GM18505 (cell line): Measurements from ENCODE around the gene BTBD6.
"Not testable (repeated sequence)": the region's sequence is repeated elsewhere in the genome, so short reads cannot be mapped to it uniquely, and the experiment has no call there.

ENCODE experiments used
- ATAC-seq: cut with Tn5 transposase; IDR thresholded peaks from one replicate; pipeline ENCODE4 v1.9.1; 2021; ENCODE audit not compliant: unreplicated experiment
- POLR2A ChIP-seq: IDR thresholded peaks from 4 replicates; pipeline ENCODE4 v1.6.1; 2011; ENCODE audit warnings: borderline replicate concordance; ENCODE audit not compliant: insufficient read depth, insufficient read length; ENCODE audit errors: extremely low read depth

The BTBD6 gene

GRCh38 chr14:105292826-105293711 lies 44.7 kb downstream of the BTBD6 start:
- no peak for TF ChIP-seq POLR2A
- ATAC-seq: no peak

GRCh38 chr14:105294142-105294597 lies 45.8 kb downstream of the BTBD6 start:
- ATAC-seq: no peak
- TF ChIP-seq POLR2A: no peak

GRCh38 chr14:105297311-105297710 lies 49.0 kb downstream of the BTBD6 start:
- not testable (repeated sequence) for ATAC-seq

- peak; percentile 11 for ATAC-seq
- no peak for TF ChIP-seq POLR2A
Observed at GRCh38 chr14:105299654-105300541, 51.6 kb downstream of the BTBD6 start.
